ENCODE results near the gene KRTAP4-6. TPM values are rescaled to one million over a fixed set of nuclear protein-coding genes. Genes with fewer than 3 reads are reported as not detected.
"Not testable (repeated sequence)": the region's sequence is repeated elsewhere in the genome, so short reads cannot be mapped to it uniquely, and the experiment has no call there.

Gene KRTAP4-6
- total RNA-seq, 1 experiment from 2014 or later, result not detected

GRCh38 chr17:41111151-41111885 is 29.0 kb downstream of the KRTAP4-6 start:
- BruUV-seq (replicated peaks), result no TSS peak
- Mint-ChIP-seq H3K27ac (ENCODE audit: unreplicated experiment) (no peak overlapping the region), H3K27me3 (ENCODE audit: unreplicated experiment) (no peaks in the 10 kb centered on the region), H3K36me3 (ENCODE audit: insufficient read depth, unreplicated experiment) (no peaks in the 10 kb centered on the region), H3K4me3 (ENCODE audit: low read depth, unreplicated experiment) (no peak overlapping the region), H3K4me1 (ENCODE audit: low read depth, unreplicated experiment) (peaks cover 16% of the 10 kb centered on the region), H3K9me3 (ENCODE audit: low read depth, unreplicated experiment) (peaks cover 12% of the 10 kb centered on the region)
- no peak for DNase-seq
- no peak for TF ChIP-seq CTCF (IDR thresholded peaks at IDR 0.05; ENCODE audit: unreplicated experiment)
- CTCF ChIA-PET, result interaction anchor here (0.7 kb wide), 2 partner anchors 19 to 20 kb away, joined by 3 read pairs; no protein-coding TSS in a partner anchor
- intact Hi-C loops (cut with micrococcal nuclease; ENCODE audit: unreplicated experiment), result no loop called here

DNA sequence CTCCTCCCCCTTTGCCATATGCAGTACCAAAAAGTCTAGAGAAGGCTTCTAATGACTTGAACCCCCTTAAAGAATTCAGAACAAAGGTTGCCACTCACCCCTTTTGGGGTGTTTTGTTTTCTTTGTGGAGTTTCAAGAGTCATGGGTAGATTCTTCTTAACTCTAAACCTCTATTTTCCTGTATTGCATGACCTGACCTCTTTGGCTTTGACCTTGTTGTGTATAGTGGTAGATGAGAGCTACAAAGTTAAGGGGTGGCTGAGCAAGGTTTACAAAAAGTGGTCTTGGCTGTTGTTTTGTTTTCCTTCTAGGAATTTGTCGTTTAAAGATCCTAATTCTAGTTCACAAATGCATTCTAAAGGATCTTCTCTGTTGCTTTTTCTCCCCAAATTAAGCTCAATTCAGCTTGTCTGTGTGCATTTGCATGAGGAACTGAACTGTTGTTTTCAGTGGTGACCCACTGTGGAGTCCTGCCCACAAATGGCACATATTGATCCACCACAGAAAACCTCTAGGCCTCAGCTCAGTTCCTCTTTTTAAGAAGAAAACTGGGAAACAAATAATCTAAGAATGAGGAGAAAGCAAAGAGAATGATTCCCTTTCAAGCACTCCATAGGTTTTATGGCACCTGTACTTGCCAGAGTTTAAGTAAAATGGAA is 31.5 kb downstream of the KRTAP4-6 start:
- Mint-ChIP-seq H3K9me3 (ENCODE audit: low read depth, unreplicated experiment) (peaks cover 12% of the 10 kb centered on the region), H3K4me1 (ENCODE audit: low read depth, unreplicated experiment) (peaks cover 25% of the 10 kb centered on the region)
- BruUV-seq (replicated peaks); intact Hi-C loops (cut with micrococcal nuclease; ENCODE audit: unreplicated experiment); H3K36me3 Mint-ChIP-seq (ENCODE audit: insufficient read depth, unreplicated experiment); H3K4me3 Mint-ChIP-seq (ENCODE audit: low read depth, unreplicated experiment); H3K27me3 Mint-ChIP-seq (ENCODE audit: unreplicated experiment); DNase-seq; H3K27ac Mint-ChIP-seq (ENCODE audit: unreplicated experiment): not testable (repeated sequence)
- CTCF ChIA-PET, result interaction anchor here (0.6 kb wide), 2 partner anchors 153 to 220 kb away, joined by 3 read pairs; no protein-coding TSS in a partner anchor

- Mint-ChIP-seq H3K4me3 (ENCODE audit: low read depth, unreplicated experiment) (no peak overlapping the region), H3K27ac (ENCODE audit: unreplicated experiment) (peak overlapping the region; percentile 22), H3K9me3 (ENCODE audit: low read depth, unreplicated experiment) (peaks cover 12% of the 10 kb centered on the region), H3K27me3 (ENCODE audit: unreplicated experiment) (no peaks in the 10 kb centered on the region), H3K4me1 (ENCODE audit: low read depth, unreplicated experiment) (peaks cover 33% of the 10 kb centered on the region), H3K36me3 (ENCODE audit: insufficient read depth, unreplicated experiment) (no peaks in the 10 kb centered on the region)
- no peak for DNase-seq
- intact Hi-C loops (cut with micrococcal nuclease; ENCODE audit: unreplicated experiment), result loop anchor here (1.0 kb wide), 1 partner anchor 21 kb away; no protein-coding TSS in a partner anchor
- no TSS peak for BruUV-seq (replicated peaks)
- CTCF ChIA-PET, result interaction anchor here (0.6 kb wide), 1 partner anchor 152 kb away, joined by 3 read pairs; no protein-coding TSS in a partner anchor
- no peak for TF ChIP-seq CTCF (IDR thresholded peaks at IDR 0.05; ENCODE audit: unreplicated experiment)
Measured at GRCh38 chr17:41107941-41108450, 32.3 kb downstream of the KRTAP4-6 start.

DNA sequence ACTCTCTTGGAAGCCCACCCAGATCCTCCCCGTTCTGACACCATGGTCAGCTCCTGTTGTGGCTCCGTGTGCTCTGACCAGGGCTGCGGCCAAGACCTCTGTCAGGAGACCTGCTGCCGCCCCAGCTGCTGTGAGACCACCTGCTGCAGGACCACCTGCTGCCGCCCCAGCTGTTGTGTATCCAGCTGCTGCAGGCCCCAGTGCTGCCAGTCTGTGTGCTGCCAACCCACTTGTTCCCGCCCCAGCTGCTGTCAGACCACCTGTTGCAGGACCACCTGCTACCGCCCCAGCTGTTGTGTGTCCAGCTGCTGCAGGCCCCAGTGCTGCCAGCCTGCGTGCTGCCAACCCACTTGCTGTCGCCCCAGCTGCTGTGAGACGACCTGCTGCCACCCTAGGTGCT is 35.0 kb downstream of the KRTAP4-6 start, which contains the start of gene KRTAP4-9:
Gene KRTAP4-9 (plus strand): TSS at position 43 of the 400 bp plus-strand sequence. CDS start 0 bp downstream, at position 43.
- peaks cover 41% of the 10 kb centered on the region for H3K4me1 Mint-ChIP-seq (ENCODE audit: low read depth, unreplicated experiment)
- H3K4me3 Mint-ChIP-seq (ENCODE audit: low read depth, unreplicated experiment); H3K27me3 Mint-ChIP-seq (ENCODE audit: unreplicated experiment); BruUV-seq (replicated peaks); H3K9me3 Mint-ChIP-seq (ENCODE audit: low read depth, unreplicated experiment); intact Hi-C loops (cut with micrococcal nuclease; ENCODE audit: unreplicated experiment); H3K36me3 Mint-ChIP-seq (ENCODE audit: insufficient read depth, unreplicated experiment); CTCF ChIA-PET; DNase-seq: not testable (repeated sequence)
- peak within 1 kb of the TSS; percentile 30 for H3K27ac Mint-ChIP-seq (ENCODE audit: unreplicated experiment)

DNA sequence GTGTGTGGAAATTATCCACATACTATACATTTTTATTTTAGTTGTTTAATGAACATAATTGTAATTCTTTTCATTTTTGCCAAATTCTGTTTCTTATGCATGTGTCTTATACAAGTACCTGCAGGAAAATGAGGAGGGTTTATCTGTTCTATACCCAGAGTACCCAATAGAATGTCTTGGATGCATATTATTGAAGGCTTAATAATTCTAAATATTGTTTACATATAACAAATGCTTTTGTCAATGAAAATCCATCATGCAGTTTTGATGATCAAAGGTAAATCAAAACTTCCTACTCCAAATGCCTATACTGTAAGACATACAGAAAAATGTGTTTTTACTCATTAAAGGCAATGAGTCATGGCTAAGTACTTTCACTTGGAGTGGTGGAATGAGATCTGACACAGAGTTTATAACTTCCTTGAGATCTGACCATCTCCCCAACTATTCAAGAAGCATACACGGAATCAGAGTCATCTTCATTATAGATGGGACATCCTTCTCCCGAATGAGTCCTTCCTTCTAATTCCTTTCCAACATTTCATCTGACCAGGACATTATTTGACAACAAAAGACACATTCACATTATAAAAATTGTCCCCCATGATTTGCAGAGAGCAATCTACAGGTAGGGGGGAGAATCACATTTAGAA is 35.8 kb downstream of the KRTAP4-6 start:
- H3K27me3 Mint-ChIP-seq (ENCODE audit: unreplicated experiment); CTCF ChIA-PET; H3K9me3 Mint-ChIP-seq (ENCODE audit: low read depth, unreplicated experiment); H3K36me3 Mint-ChIP-seq (ENCODE audit: insufficient read depth, unreplicated experiment); H3K27ac Mint-ChIP-seq (ENCODE audit: unreplicated experiment); H3K4me3 Mint-ChIP-seq (ENCODE audit: low read depth, unreplicated experiment); intact Hi-C loops (cut with micrococcal nuclease; ENCODE audit: unreplicated experiment); BruUV-seq (replicated peaks); DNase-seq: not testable (repeated sequence)
- peaks cover 49% of the 10 kb centered on the region for H3K4me1 Mint-ChIP-seq (ENCODE audit: low read depth, unreplicated experiment)
